Stimulated activated CD4-positive, alpha-beta T cell treated with anti-CD3 and anti-CD28 coated beads, Interleukin-2, amount 100 ng/mL, for 48 hours (primary cell): Measurements from ENCODE around the gene GADL1.

Source experiments
- DNase-seq, 2 donors: peaks; one replicate each; pipeline ENCODE4 v3.0.0-alpha.2; 2020

The GADL1 gene, protein sequence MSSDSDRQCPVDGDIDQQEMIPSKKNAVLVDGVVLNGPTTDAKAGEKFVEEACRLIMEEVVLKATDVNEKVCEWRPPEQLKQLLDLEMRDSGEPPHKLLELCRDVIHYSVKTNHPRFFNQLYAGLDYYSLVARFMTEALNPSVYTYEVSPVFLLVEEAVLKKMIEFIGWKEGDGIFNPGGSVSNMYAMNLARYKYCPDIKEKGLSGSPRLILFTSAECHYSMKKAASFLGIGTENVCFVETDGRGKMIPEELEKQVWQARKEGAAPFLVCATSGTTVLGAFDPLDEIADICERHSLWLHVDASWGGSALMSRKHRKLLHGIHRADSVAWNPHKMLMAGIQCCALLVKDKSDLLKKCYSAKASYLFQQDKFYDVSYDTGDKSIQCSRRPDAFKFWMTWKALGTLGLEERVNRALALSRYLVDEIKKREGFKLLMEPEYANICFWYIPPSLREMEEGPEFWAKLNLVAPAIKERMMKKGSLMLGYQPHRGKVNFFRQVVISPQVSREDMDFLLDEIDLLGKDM

DNA sequence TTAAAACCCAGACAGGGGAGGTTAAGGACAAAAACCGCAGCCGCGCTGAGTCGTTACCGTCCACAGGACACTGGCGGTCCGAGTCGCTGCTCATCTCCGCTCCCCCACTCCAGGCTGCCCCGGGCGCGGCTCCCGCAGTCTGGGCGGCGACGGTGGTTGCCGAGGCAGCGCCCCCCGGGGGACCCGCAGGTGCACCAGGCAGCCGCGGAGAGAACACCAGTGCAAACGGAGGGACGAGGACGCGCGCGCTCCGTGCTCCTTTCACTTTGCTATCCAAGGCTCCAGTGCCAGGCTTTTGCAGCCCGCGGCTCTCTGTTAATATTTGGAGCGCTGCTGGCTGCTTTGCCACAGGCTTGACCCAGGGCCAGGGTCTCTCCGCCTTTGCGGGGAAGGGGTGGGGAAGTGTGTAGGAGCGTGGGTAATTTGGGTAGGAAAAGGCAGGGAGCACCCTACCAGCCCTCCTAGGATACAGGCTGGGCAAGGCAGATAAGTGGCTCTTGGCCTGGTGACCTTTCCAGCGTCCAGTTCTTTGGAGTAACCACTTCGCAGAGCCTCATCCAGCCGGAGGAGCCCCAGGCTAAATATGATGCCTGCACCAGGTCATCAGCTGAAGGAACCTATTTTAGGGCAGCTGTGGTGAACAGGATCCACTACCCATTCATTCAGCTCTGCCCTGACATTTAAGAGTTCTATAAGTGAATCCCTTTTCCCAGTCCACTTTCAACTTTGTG is at the start of gene GADL1:
Gene GADL1 (minus strand): TSS at position 141 of the 731 bp plus-strand sequence. CDS start 47 bp downstream, at position 94.
- DNase-seq: peak; percentile 2 to 3

DNA sequence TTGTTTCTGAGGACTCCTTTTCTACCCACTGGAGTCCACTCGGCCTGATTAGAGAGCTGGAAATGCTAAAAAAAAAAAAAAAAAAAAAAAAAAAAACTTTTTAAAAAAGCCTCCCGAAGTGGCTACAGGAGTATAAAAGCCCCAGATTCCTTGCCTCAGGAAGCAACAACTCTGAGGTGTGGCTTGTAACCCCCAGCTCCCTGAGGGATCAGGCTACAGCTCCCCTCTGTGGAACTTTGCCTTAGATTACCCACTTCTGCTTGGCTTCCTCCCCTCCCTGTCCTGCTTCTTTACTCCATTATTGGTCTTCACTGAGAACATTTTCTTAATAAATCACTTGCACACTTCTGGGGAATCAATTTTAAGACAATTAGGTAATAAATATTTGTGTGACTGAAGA is 49.7 kb upstream of the GADL1 start:
- no peak for DNase-seq

DNA sequence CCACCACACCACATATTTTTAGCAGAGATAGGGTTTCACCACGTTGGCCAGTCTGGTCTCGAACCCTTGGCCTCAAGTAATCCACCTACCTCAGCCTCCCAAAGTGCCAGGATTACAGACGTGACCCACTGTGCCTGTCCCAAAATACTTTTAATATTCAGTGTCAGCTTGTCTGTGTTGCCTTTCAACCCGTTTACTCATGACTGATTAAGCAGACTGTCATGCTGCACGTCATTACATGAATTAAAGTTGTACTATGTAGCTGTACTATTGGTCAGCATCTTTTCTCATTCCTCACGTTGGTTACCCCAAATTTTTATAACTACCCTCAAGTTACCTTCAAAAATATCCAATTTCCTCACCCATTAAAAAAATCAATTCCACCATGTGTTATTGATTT is 48.7 kb upstream of the GADL1 start:
- no peak for DNase-seq

DNA sequence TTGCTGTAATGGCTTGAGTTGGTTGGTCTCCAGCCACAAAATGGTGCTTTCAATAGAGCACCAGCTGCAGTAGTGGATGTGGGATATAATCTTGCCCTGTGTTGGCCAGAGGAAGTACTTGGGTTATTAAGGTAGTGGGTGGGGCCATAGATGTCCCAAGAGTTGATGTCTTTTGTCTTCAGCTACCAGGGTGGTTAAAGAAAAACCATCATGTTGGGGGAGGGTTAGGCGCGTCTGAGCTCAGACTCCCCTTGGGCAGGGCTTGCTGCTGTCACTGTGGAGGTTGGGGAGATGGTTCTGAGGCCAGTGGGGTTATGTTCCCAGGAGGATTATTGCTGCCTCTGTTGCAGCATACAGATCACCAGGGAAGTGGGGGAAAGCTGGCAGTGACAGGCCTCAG is 46.9 kb upstream of the GADL1 start:
- DNase-seq: no peak

DNA sequence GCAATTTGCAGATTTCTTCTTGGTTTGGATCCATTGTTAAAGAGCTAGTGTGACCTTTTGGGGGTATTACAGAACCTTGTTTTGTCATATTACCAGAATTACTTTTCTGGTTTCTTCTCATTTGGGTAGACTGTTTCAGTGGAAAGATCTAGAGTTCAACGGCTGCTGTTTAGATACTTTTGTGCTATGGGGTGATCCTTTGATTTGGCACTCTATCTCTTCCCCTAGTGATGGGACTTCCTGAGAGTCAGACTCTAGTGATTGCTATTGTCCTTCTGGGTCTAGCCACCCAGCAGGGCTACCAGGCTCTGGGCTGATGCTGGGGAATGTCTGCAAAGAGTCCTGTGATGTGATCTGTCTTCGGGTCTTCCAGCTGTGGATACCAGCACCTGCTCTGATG is 46.3 kb upstream of the GADL1 start:
- no peak for DNase-seq

DNA sequence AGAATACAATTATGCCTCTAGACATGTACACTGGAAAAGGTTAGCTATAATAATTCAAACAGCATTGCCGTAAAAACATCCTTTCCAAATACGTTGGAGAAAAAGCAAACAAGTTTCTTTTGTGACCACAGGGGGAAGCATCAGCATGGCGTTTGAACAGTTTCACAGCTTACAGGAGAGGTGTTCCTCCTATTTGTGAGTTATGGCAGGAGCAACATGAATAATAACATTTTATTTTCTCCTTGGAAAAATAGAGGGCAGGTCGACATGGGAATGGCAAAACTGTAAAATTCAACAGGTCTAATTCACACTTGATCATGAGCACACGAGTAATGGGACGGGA is 39.7 kb upstream of the GADL1 start:
- DNase-seq: no peak

DNA sequence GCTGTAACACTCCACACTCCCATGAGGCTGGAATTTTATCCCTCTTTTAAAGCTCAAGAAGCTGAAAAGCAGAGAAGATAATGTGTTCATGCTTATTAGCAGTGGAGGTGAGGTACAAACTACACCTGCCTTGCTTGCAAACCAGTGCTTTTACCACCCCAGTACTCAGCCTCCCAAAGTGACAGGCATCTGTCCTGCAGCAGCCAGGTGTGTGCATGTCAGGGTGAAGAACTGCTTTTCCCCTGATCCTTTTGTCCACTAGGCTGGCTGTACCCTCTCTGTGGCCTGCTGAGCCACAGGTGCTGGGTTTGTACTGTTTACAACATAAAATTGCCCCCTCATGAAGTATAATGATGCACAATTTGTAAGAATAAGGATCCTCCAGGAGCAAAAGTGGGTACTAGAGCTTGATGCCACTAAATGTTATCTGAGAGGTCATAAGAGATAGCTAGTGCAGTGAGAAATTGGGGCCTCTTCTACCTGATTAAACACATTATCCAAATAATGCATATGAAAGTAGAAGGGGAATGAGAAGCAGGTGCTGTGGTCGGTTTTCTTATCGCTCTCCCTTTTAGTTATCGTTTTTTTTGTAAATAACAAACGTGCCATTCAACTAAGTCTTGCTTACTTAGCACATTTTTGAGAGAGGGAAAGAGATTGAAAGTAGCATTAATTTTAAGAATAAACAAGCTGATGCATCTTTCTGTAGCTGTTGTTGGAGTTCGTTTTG is 39.2 kb upstream of the GADL1 start:
- no peak for DNase-seq

DNA sequence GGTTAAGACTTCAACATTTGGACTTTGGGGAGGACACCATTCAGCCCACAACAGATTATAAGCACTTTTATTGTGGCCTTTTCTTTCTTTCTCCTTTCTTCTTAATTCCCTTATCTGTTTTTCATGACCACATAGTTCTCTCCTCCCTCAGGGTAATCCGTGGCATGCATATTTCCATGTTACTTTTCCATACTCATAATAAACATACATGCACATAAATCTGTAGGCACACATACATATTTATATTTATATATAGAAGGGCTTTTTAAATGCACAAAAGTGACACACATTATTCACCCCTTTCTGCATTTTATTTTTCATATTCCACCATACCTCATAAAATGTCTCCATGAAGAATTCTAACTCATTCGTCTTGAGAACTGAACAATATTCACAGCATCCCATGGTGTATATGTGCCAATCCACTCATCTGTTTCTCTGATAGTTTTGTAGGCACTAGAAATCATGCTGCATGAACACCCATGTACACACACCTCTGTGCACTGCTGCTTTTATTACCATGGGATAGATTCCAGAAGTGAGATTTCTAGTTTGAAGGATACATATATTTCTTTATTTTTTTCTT is 38.1 kb upstream of the GADL1 start:
- no peak for DNase-seq

DNA sequence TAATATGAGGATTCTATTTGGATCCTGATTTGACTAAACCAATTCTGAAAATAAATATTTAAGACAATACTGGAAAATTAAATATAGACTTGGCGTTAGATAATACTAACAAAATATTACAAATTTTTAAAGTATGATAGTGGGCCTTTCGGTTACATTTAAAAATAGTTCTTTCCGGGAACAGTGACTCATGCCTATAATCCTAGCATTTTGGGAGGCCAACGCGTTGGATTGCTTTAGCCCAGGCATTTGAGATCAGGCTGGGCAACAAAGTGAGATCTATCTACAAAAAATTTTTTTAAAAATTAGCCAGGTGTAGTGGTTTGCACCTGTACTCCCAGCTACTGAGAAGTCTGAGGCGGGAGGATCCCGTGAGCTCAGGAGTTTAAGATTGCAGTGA is 30.3 kb upstream of the GADL1 start:
- no peak for DNase-seq

DNA sequence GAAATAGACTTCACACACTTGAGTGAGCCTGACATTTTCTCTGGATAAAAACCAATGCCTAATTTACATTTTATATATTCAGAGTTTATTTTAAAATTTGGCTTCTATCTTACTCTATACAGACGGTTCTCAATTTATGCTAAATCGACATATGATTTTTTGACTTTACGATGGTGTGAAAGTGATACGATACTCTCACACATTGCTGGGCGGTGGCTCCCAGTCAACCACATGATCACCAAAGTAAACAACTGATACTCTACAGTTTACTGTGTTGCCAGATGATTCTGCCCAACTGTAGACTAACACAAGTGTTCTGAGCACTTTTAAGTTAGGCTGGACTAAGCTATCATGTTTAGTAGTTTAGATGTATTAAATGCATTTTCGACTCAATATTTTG is 25.1 kb upstream of the GADL1 start:
- DNase-seq: no peak

DNA sequence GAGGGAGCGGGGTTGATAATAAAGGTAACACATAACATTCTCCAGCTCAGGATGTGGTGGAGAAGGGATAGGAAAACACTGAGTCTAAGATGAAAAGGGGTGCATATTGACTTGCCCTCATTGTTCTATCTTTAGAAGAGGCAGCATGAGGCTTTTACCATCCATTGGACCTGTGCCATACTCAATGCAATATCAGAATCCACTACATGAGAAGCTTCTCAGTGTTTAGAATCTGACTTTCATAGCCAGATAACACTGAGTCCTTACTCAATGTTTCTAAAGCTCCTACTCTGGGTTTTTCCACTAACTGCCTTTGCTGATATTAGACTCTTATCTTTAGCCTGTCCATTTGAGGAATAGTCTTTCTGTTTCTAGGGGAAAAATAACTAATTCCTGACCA is 24.3 kb upstream of the GADL1 start:
- no peak for DNase-seq

DNA sequence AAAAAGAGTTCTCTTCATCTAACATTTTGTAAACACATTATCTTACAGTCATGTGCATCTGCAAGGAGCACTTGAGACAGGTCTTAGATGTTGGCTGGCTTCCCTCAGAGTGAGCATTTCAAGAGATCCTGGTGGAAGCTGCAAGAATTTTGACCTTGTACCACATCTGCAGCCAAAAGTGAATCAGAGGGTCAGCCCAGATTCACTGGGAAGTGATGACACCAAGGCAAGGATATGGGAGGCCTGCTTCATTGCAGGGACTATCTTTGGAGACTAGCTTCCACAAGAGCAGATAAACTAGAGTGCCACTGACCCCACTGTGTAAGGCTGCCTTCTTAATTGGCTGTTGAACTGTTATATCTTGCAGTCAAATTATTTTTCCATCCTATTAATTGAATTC is 21.3 kb upstream of the GADL1 start:
- DNase-seq: no peak

DNA sequence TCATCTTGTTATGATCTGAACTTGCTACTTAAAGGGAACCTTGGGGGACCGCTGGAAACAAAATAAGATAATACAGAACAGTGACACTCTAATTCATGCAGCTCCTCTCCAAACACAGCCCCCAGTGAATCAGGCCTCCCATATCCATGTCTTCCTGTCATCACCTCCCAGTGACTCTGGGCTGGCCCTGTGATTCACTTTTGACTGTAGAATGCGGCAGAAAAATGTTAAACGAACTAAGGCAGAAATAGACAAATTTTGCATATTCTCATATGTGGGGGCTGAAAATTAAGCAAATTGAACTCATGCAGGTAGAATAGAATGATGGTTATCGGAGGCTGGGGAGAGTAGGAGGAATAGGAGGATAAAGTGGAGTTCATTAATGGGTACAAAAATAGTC is 20.2 kb upstream of the GADL1 start:
- DNase-seq: no peak

DNA sequence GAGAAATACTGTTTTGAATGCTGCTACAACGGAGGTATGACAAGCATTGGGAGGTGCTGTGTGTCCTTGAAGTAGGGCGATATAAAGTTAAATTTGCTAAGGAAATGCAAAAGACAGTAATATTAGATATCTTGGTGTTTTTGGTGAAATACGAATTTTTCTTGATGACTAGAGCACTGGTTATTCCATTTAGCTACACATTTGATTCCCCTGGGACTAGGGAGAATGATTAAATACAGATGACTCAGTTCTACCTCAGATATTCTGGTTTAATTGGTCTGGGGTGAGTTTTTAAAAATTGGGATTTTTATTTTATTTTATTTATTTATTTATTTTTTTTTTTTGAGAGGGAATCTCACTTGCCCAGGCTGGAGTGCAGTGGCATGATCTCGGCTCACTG is 18.7 kb upstream of the GADL1 start:
- DNase-seq: no peak

DNA sequence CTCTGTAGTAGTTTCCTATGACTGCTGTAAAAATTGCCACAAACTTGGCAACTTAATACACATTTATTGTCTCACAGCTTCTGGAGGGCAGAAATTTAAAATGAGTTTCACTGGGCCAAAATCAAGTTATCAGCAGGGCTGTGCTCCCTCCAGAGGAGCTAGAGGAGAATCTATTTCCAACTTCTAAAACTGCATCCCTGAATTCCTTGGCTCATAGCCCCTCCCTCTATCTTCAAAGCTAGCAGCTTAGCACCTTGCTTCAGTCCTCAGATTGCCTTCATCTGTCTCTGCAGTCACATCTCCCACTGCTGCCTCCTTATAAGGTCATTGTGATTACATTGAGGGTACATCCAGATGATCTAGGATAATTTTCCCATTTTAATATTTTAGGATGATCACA is 17.8 kb upstream of the GADL1 start:
- DNase-seq: no peak

DNA sequence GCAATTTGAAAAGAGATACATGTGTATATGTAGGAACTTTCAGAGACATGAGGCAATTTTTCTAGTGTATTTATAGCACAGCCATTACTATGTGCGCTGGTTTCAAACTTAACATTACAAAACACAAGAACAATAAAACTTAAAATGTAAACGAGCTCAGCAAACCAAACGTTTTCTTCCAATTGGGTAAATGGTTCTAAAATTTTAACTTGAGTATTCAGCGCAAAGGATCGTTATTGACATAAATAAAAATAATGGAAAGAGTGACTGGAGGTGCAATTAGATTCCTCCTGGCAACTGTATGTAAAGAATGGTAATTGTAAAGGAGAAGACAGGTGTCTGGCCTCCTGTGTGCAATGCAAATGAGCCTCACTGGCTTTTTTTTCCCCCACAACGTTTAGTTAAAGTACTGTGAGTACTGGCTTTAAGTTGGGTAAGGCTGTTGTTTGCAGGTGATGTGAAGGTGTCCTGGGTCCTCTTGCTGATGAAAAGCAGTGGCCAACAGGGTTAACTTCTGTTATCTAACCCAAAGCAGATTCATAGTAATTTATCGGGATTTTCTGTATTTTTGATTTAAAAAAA is 14.1 kb upstream of the GADL1 start:
- DNase-seq: no peak

DNA sequence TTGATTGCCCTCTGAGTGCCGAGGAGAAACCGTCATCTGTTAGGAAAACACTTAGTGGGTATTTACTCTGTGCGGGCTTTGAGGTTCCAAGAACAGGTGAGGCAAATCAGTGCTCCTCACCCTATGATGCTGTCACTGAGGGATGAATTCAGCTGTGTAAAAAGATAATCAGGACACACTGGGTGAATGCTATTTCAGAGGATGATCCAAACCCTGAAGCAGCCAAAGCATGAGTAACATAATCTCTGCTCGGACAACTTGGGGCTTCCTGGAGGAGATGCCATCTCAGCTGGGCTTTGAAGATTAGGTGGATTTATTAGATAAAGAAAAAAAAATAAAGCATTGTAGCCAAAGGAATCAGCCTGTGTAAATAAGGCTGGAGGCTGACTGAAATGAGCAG is 10.5 kb upstream of the GADL1 start:
- DNase-seq: no peak

DNA sequence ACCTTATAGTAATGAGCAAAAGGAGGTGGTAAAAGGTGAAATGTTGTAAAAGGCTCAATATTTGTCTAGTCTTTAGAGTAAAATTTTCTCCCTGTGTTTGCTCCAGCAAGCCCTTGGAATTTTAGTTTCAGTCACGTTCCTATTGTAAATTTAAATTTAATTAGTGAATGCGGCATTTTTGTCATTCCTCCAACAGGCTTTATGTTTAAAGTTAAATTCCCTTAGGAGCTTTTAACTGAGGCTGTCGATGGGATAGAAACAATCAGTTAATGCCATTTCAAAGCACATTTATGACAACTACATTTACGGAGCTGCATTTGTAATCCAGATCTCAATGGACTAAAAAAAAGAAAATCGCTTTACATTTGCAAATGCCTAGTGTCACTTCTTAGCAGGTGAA is 868 bp upstream of the GADL1 start:
- DNase-seq: no peak

DNA sequence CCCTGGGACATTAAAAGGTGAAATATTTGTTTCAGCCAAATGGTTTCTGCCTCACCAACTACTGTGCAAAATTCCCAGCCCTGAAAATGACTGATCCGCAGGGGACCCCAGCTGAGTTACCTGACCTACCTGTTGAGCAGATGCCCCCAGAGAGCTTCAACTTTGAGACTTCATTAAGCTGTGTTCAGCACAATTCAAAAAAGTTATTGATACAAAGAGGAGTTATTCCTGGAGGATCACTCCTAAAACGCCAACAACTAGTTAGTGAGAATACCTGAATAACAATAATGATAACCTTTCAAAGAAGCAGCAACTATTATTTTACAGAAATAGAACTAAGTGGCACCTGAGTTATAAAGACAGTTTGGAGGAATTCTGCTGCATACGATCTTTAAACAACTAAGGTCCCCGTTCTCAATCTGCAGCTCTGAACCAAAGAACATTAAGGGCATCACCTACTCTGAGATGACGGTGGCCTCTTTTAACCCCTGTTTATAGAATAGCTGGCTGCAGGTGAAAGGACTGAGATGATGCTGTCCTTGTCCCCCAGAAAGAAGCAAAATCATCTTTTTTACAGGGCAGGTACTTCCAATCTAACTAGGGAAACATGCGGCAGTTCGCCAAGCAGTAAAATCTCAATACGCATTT is 659 bp downstream of the GADL1 start:
- no peak for DNase-seq

DNA sequence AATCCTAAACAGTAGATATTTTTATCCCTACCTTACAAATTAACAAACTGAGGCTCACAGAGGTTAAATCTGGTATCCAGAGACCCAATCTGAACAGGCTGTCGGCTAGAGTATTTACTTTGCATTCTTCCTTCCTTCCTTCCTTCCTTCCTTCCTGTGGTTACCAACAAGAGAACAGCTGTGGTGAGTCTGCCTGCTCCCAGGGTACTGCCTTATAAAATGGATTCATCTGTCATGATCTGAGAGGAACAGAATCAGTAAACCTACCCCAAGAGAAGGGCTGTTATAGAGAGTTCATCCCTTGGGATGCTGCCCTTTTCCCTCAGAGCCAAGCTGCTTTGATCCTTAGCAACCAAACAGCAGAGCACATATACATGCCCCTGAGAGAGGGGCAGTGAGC is 3.6 kb downstream of the GADL1 start:
- no peak for DNase-seq

DNA sequence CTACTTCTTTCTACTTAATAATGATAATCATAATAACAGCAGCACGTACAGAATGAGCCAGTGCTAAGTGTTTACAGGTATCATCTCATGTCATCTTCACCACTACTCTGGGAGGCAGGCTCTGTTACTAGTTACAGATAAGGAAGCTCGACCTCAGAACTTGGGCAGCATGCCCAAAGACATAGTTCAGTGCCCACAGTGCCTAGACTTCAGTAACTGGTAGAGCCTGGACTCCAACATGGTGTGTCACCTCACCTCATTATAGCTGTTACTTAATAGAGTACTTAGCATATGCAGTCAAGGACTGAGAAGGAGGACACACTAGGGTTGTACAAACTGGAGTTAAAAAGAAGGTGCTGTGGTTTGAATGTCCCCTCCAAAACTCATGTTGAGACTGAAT is 7.6 kb downstream of the GADL1 start:
- DNase-seq: no peak

DNA sequence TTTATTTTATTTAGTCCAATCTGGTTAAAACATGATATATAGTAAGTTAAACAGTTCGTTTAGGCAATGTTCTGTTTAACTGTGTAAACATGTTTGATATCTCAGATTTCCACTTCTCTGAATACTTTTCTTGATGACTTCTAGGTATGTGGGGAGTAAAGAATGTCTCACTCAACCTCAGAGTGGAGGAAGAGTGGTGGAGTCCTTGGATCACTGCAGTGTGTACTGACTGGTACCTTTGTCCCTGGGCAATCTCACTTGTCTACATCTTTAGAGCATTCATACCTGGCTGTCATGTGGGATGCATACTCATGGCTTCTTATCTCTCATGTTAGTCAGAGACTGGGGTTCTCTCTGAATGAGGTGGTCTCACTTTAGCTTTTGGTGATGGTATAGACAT is 15.6 kb downstream of the GADL1 start:
- DNase-seq: no peak

DNA sequence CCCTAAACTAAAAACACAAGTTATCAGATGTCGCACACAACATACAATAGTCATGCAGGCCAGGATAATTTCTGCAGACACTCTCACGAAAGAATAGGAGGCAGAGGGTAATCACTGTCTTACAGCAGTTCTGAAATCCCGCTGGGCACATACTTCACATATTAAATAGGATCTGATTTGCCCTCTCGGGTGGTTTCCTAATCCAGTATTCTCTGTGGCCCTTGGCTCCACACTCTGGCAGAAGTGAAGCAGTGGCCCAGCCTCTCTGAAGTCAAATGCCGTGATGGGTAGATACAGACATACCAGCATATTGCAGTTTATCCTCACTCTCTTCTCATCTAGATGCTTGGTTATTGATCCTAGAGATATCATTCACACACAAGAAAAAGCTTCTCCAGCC is 19.0 kb downstream of the GADL1 start:
- no peak for DNase-seq
